GM12874 (cell line): ENCODE measurements around the gene SMIM5.

Experiments
- TF ChIP-seq, protein P1 (sequence below): IDR thresholded peaks from 2 replicates; pipeline ENCODE4 v1.5.1; 2011; ENCODE audit warnings: low read depth, mild to moderate bottlenecking, control low read depth, low read length, moderate library complexity; ENCODE audit not compliant: insufficient read depth

Gene SMIM5

DNA sequence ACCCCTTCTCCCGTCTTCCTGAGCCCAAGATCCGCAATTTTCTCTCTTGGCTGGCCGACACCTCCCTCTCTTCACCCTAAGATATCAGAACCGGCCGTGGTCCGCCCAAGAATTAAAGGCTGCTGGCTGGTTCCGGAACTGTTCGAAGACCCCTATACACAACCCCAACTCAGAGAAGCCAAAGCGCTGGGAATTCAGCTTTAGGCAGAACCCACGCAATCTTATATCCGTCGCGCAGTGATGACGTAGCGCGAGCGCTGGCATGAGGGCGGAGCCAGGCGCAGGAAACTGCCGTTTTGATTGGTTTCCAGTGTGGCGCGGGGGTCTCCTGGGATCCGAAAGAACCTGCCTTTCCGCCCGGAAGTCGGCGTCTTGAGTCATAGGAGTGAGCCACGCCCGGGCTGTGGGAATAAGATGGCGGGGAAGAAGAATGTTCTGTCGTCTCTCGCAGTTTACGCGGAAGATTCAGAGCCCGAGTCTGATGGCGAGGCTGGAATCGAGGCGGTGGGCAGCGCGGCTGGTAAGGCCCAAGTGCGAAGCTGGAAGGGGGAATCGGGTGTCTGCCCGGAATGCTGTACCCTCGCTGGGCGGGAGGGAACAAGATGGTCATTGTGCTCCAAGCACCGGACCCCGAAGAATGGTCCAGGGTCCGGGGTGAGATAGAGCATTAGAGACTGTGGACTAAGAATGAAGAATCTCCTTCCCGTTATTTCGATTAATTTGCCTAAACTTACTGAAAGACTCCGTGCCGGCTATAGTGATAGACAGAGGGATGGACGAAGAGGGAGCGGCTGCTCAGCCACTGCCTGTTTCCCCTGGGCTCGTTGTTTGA, 33.9 kb downstream of the SMIM5 start, which contains the start of the genes RECQL5 and SAP30BP:
RECQL5 (minus strand) TSS at position 196 of the 832 bp plus-strand sequence. CDS start 597 bp downstream, outside the sequence.
SAP30BP (plus strand) TSS at position 380 of the 832 bp plus-strand sequence; CDS start at position 415, 35 bp downstream.
- TF ChIP-seq, protein P1, sequence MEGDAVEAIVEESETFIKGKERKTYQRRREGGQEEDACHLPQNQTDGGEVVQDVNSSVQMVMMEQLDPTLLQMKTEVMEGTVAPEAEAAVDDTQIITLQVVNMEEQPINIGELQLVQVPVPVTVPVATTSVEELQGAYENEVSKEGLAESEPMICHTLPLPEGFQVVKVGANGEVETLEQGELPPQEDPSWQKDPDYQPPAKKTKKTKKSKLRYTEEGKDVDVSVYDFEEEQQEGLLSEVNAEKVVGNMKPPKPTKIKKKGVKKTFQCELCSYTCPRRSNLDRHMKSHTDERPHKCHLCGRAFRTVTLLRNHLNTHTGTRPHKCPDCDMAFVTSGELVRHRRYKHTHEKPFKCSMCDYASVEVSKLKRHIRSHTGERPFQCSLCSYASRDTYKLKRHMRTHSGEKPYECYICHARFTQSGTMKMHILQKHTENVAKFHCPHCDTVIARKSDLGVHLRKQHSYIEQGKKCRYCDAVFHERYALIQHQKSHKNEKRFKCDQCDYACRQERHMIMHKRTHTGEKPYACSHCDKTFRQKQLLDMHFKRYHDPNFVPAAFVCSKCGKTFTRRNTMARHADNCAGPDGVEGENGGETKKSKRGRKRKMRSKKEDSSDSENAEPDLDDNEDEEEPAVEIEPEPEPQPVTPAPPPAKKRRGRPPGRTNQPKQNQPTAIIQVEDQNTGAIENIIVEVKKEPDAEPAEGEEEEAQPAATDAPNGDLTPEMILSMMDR, result no peak

DNA sequence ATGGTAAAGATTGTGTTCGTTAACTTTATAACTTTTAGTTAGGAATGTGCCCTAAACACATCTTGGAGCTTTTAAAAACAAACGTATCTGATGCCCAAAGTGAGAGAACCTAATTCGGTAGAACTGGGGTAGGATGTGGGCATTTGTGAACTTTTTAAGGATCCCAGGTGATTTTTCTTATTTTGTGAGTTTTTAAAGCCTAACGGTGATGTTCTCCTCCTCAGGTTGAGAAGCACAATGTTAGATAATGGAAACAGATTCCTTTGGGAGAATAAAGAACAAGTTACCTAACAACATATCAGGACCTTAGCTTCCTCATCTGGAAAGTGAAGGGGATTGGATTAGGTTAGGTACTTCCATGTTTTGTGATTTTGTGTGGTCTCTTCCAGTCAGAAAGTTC, 34.6 kb downstream of the SMIM5 start:
- TF ChIP-seq, protein P1, result no peak

DNA sequence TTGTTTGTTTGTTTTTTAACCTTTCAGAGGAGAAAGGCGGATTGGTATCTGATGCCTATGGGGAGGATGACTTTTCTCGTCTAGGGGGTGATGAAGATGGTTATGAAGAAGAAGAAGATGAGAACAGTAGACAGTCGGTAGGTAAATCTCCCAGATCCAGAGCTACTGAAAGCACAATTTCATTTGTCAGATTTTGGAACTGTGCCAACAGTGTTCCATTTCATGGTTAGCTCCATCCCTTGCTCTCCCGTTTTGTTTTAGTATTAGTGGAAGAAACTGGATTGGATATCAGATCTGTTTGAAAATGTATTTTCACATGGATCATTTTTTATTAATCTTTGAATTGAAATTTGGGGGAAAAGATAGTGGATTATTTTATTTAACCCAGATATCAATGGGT, 35.3 kb downstream of the SMIM5 start:
- TF ChIP-seq, protein P1, result no peak

DNA sequence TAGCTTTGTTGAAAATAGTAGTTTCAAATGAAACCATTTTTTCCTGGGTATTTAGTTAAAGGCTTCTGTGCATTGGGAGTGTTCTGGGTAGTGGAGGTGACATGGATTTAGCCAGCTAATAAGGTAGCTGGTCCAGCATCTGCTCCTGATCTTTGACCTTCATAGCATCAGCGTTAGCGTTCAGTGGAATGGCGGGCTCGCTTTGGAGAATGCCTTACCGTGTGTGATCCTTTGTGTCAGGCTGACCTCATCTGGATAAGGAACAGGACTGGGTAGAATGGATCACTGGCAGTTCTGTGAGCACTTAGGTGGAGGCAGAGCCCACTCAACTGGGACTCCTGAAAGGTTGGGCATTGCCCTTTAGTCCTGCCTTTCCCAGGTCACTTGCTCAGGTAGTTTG, 37.6 kb downstream of the SMIM5 start:
- TF ChIP-seq, protein P1, result no peak

DNA sequence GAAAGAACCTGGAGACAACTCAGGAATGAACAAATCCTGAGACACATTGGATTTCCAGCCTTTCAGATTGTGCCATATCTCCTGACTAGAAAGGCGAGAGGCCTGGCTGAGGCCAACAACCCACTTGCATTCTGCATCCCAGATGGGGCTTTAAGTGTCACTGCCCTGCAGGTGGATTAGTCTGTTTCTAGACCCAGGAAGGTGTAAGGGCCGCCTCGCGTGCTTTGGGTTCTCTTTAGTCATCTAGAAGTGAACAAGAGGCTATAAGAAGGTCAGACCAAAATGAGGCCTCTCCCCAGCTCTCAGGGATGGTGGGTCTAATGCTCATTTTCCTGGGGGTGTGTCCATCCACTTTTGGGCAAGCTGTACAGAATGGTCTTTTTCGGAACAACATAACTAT, 38.8 kb downstream of the SMIM5 start:
- TF ChIP-seq, protein P1, result no peak

DNA sequence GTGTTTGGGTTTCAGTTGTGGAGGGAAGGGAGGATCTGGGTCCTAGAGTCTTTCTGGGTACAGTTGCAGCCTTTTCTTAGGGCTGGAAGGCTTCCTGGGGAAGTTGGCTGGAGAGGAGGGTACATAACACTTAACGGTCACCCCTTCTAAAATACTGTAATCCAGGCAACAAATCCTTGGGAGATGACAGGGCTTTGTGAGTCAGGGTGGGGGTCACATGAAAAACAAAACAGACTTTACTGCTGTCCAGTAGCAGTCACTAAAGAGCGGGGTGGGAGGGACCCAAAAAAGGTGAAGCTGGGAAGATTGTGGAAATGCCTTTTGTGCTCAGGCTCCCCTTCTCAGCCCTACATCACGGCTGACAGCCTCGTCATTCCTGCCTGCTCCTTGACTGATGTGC, 40.3 kb downstream of the SMIM5 start:
- TF ChIP-seq, protein P1, result no peak

DNA sequence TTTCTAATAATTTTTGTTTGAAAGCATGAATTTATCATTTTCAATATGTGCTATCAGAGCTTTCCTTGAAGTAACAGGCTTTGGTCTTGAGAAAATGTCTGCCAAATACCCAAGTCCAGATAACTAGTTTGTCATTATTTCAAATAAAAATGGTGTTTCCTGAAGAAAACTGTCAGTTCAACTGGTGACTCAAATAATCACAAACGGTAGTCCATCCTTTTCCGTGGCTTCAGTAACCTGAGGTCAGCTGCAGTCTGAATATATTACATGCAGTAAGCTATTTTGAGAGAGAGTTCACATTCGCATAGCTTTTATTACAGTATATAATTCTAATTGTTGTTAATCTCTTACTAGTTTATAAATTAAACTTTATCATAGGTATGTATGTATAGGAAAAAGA, 43.2 kb downstream of the SMIM5 start:
- TF ChIP-seq, protein P1, result no peak
